ENCODE measurements around the gene WDR45.

DNA sequence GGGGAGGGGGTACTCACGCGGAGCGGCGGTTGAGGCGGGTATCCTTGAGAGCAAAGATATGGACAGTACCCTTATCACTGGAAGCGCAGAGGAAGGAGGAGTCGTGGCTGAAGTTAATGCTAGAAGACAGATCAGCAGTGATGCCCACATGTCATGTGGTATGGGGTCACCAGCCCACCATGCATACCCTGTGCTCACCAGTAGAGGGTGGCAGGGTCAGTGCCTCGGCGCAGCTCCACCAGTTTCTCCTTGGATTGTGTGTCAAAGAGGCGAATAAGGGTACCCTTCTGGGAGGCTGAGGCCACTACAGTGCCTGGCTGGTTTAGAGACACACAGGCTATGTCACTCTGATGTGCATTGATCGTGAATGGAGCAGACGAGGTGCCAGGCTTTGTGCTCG lies 4.3 kb downstream of the WDR45 start:
- TF ChIP-seq, protein P1, sequence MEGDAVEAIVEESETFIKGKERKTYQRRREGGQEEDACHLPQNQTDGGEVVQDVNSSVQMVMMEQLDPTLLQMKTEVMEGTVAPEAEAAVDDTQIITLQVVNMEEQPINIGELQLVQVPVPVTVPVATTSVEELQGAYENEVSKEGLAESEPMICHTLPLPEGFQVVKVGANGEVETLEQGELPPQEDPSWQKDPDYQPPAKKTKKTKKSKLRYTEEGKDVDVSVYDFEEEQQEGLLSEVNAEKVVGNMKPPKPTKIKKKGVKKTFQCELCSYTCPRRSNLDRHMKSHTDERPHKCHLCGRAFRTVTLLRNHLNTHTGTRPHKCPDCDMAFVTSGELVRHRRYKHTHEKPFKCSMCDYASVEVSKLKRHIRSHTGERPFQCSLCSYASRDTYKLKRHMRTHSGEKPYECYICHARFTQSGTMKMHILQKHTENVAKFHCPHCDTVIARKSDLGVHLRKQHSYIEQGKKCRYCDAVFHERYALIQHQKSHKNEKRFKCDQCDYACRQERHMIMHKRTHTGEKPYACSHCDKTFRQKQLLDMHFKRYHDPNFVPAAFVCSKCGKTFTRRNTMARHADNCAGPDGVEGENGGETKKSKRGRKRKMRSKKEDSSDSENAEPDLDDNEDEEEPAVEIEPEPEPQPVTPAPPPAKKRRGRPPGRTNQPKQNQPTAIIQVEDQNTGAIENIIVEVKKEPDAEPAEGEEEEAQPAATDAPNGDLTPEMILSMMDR (conservative IDR thresholded peaks at IDR 0.05; ENCODE audit: low read length), result no peak
- TF ChIP-seq EZH2phosphoT487 (IDR thresholded peaks at IDR 0.05; ENCODE audit: borderline replicate concordance, low read depth, low read length), result no peak
